Hepatocyte (in vitro differentiated cells): ENCODE data around the gene LRMDA. TPM values are rescaled to one million over a fixed set of nuclear protein-coding genes. Genes with fewer than 3 reads are reported as not detected.

Source experiments
- DNase-seq: peaks from one replicate; pipeline ENCODE4 v3.0.0-alpha.2; 2016; ENCODE audit warnings: low spot score
- H2AFZ ChIP-seq: fragments of 200-600 bp; sonication (generic); 2 replicates; pipeline ENCODE4 v1.6.0; 2016; ENCODE audit warnings: antibody characterized with exemption, mild to moderate bottlenecking
- H3K27ac ChIP-seq: fragments of 200-600 bp; sonication (generic); 2 replicates; pipeline ENCODE4 v1.5.1; 2016; ENCODE audit warnings: mild to moderate bottlenecking
- H3K27me3 ChIP-seq: fragments of 200-600 bp; sonication (generic); 2 replicates; pipeline ENCODE4 v1.6.1; 2016
- H3K36me3 ChIP-seq: fragments of 200-600 bp; sonication (generic); replicated peaks from 2 replicates; pipeline ENCODE4 v1.5.1; 2016; ENCODE audit warnings: low read depth; ENCODE audit not compliant: insufficient read depth
- H3K4me1 ChIP-seq: fragments of 200-600 bp; sonication (generic); 2 replicates; pipeline ENCODE4 v1.5.1; 2016; ENCODE audit warnings: mild to moderate bottlenecking, moderate library complexity; ENCODE audit not compliant: insufficient read depth
- H3K4me2 ChIP-seq: fragments of 200-600 bp; sonication (generic); 2 replicates; pipeline ENCODE4 v1.6.0; 2016
- H3K4me3 ChIP-seq: fragments of 200-600 bp; sonication (generic); 2 replicates; pipeline ENCODE4 v1.5.1; 2016; ENCODE audit warnings: mild to moderate bottlenecking
- H3K79me2 ChIP-seq: fragments of 200-600 bp; sonication (generic); 2 replicates; pipeline ENCODE4 v1.6.0; 2017; ENCODE audit warnings: mild to moderate bottlenecking
- H3K9me2 ChIP-seq: fragments of 200-600 bp; sonication (generic); replicated peaks from 2 replicates; pipeline ENCODE4 v1.6.0; 2017; ENCODE audit warnings: mild to moderate bottlenecking; ENCODE audit not compliant: insufficient read depth
- H3K9me3 ChIP-seq: fragments of 200-600 bp; sonication (generic); 2 replicates; pipeline ENCODE4 v1.5.1; 2016; ENCODE audit warnings: low read depth, mild to moderate bottlenecking
- H4K20me1 ChIP-seq: fragments of 200-600 bp; sonication (generic); 2 replicates; pipeline ENCODE4 v1.6.0; 2016; ENCODE audit warnings: mild to moderate bottlenecking; ENCODE audit not compliant: insufficient read depth, poor library complexity, severe bottlenecking
- EZH2 ChIP-seq: fragments of 200-600 bp; sonication (generic); IDR thresholded peaks from 2 replicates; pipeline ENCODE4 v1.6.1; 2016; ENCODE audit warnings: antibody characterized with exemption, mild to moderate bottlenecking, borderline replicate concordance
- EZH2phosphoT487 ChIP-seq: fragments of 200-600 bp; sonication (generic); IDR thresholded peaks from one replicate; pipeline ENCODE4 v1.6.1; 2018; ENCODE audit warnings: antibody characterized with exemption, mild to moderate bottlenecking, low read depth, moderate library complexity; ENCODE audit not compliant: unreplicated experiment, severe bottlenecking
- WGBS: methylation state at CpG from one replicate; pipeline ENCODE4 v1.1.6; 2016; ENCODE audit warnings: low lambda C conversion rate; ENCODE audit errors: missing lambda C conversion rate; 5-methylcytosine and 5-hydroxymethylcytosine counted together
- polyA plus RNA-seq: library from polyadenylated mRNA; unstranded; fragments of >200 nt; fragmentation: Nextera tagmentation; extraction: Ambion mirVana; gene quantifications from 2 replicates; pipeline ENCODE4 v1.2.1, GENCODE V29; 2016
- total RNA-seq: library from RNA; depleted of rRNA; stranded (reverse); fragments of >200 nt; gene quantifications from 2 replicates; pipeline ENCODE4 v1.2.3, GENCODE V29; 2014
- TF ChIP-seq, protein P1 (sequence below): fragments of 200-600 bp; sonication (generic); IDR thresholded peaks from 2 replicates; pipeline ENCODE4 v1.5.1; 2016; ENCODE audit warnings: antibody characterized with exemption, mild to moderate bottlenecking; ENCODE audit not compliant: poor library complexity

The LRMDA gene
- total and polyA plus RNA-seq, 2 experiments from 2014 or later = 5.6 to 15.7 TPM

DNA sequence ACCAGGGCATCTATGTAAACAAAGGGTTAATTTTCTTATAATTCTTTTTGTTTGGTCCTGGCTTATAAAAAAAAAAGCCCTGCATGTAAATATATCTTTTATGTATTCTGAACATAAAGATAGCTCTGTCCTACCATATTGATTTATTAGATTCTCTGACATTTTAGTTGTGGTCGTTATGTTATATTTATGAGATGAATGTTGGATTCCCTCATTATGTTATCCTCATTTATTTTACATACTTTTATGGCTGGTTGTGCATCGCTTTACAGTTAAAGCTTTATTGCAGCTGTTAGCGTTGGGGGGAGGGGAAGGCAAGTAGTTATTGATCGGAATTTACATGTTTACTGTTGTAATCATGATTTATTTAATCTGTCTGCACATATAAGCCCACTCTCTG is 431.5 kb downstream of the LRMDA start:
- Histone ChIP-seq H2AFZ (no peak overlapping the region), H3K4me3 (no peak overlapping the region), H3K4me1 (no peaks in the 10 kb centered on the region), H3K4me2 (no peak overlapping the region), H4K20me1 (no peaks in the 10 kb centered on the region), H3K79me2 (no peaks in the 10 kb centered on the region), H3K9me2 (no peaks in the 10 kb centered on the region), H3K27ac (no peak overlapping the region), H3K9me3 (no peaks in the 10 kb centered on the region), H3K27me3 (no peaks in the 10 kb centered on the region), H3K36me3 (no peaks in the 10 kb centered on the region)
- no peak for TF ChIP-seq EZH2phosphoT487
- no peak for TF ChIP-seq EZH2
- TF ChIP-seq, protein P1, sequence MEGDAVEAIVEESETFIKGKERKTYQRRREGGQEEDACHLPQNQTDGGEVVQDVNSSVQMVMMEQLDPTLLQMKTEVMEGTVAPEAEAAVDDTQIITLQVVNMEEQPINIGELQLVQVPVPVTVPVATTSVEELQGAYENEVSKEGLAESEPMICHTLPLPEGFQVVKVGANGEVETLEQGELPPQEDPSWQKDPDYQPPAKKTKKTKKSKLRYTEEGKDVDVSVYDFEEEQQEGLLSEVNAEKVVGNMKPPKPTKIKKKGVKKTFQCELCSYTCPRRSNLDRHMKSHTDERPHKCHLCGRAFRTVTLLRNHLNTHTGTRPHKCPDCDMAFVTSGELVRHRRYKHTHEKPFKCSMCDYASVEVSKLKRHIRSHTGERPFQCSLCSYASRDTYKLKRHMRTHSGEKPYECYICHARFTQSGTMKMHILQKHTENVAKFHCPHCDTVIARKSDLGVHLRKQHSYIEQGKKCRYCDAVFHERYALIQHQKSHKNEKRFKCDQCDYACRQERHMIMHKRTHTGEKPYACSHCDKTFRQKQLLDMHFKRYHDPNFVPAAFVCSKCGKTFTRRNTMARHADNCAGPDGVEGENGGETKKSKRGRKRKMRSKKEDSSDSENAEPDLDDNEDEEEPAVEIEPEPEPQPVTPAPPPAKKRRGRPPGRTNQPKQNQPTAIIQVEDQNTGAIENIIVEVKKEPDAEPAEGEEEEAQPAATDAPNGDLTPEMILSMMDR = no peak
- no peak for DNase-seq
- 88% methylated on average over 4 of the region's 4 CpGs for whole genome bisulfite sequencing

DNA sequence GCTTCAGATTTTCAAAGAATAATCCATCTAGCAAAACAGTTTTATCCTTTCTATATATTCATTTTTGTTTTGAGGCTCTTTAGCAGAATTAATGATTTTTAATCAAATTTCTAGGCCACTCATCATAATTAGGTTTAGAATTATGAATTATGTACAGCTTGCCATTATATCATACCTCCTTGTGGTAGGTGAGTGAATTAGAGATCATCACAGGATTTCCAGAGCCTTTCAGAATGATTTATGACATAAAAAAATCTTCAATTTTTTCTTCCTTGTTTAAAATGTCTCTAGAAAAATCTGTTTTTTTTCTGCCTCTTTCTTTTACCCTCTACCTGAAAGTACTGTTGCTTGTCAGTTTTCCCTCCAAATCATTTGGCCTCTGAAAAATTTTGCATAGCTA is 433.3 kb downstream of the LRMDA start:
- no peak overlapping the region for H3K4me3 ChIP-seq

DNA sequence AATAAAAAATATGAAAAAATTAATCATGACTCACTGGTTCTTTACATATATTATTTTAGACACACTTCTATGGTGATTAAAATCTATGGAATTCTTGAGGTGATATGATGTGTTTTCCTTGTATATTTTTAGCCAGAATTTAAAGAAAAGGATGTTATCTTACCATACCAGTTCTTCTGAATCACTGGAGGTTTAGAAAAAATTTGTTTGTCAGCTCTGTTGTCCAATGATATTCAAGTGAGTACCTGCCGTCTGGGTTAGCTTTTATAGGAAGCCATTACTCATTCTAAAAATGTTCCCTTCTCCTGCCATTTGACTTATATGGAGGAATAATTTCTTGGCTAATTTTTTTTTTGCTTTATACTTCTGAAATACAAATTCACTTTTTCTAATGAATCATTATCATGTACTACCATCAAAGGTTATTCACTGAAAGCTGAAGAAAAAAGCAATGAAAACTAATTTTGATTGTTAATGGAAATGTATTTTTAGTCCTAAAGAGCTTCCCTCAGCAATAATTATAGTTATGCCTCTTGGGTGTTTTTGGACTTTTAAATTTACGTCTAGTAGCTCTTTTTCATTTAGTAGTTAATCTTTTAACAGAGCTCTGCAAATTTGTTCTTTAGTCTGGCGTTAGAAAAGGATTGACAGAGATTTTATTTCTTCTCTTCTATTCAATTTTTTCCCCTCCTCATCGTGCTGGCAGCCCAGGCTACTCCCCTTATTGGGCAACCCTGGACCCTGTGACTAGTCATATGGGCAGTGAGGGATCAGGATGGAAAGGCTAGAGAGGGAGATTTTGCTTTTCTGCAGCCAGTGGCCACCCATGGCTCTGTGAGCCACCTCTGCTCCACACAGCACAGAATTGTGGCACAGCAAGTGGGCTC is 434.2 kb downstream of the LRMDA start:
- DNase-seq = no peak
- H3K4me2 ChIP-seq = no peak overlapping the region

More for the DNA sequence above, 433.3 kb downstream of the LRMDA start:
- no peak overlapping the region for H2AFZ ChIP-seq
- H4K20me1 ChIP-seq = no peaks in the 10 kb centered on the region
- H3K9me2 ChIP-seq = no peaks in the 10 kb centered on the region
- DNase-seq = no peak
- no peaks in the 10 kb centered on the region for H3K4me1 ChIP-seq
- TF ChIP-seq, protein P1 = no peak
- no peak for TF ChIP-seq EZH2
- TF ChIP-seq EZH2phosphoT487 = no peak
- H3K27me3 ChIP-seq = no peaks in the 10 kb centered on the region
- no peaks in the 10 kb centered on the region for H3K9me3 ChIP-seq
- no peaks in the 10 kb centered on the region for H3K36me3 ChIP-seq
- H3K4me2 ChIP-seq = no peak overlapping the region
- H3K27ac ChIP-seq = no peak overlapping the region
- H3K79me2 ChIP-seq = no peaks in the 10 kb centered on the region

More for the DNA sequence above, 434.2 kb downstream of the LRMDA start:
- no peak overlapping the region for H2AFZ ChIP-seq
- no peaks in the 10 kb centered on the region for H3K4me1 ChIP-seq
- no peaks in the 10 kb centered on the region for H3K36me3 ChIP-seq
- H3K27me3 ChIP-seq = no peaks in the 10 kb centered on the region
- no peak overlapping the region for H3K4me3 ChIP-seq
- TF ChIP-seq EZH2phosphoT487 (no peak), EZH2 (no peak)
- TF ChIP-seq, protein P1 = no peak
- no peaks in the 10 kb centered on the region for H3K79me2 ChIP-seq
- 59% methylated on average over 4 of the region's 4 CpGs for WGBS
- no peaks in the 10 kb centered on the region for H3K9me3 ChIP-seq
- H3K27ac ChIP-seq = no peak overlapping the region
- H4K20me1 ChIP-seq = no peaks in the 10 kb centered on the region
- H3K9me2 ChIP-seq = no peaks in the 10 kb centered on the region
